Ovary (tissue), 9 donors: ENCODE results near the gene DIDO1. TPM values are rescaled to one million over a fixed set of nuclear protein-coding genes. Genes with fewer than 3 reads are reported as not detected.

Source experiments
- DNase-seq, 5 donors: peaks; one replicate each; pipeline ENCODE4 v3.0.0-alpha.2; 2019 to 2020
- H3K27ac ChIP-seq, 2 donors: fragments of 200-600 bp; one replicate each; pipeline versions ENCODE4 v1.5.1 to v1.8.0; 2019 to 2022
- H3K27me3 ChIP-seq: fragments of 200-600 bp; one replicate; pipeline ENCODE4 v1.8.0; 2022
- H3K36me3 ChIP-seq: fragments of 200-600 bp; sonication (generic); one replicate; pipeline ENCODE4 v1.5.1; 2019
- H3K4me1 ChIP-seq: one replicate; pipeline ENCODE4 v1.8.1; 2013; ENCODE audit warnings: mild to moderate bottlenecking, moderate library complexity; ENCODE audit not compliant: insufficient read depth
- H3K4me3 ChIP-seq: fragments of 200-600 bp; sonication (generic); one replicate; pipeline ENCODE4 v1.5.1; 2017
- H3K9me3 ChIP-seq, 2 donors: fragments of 200-600 bp in 1 of 2; sonication (generic) in 1 of 2; one replicate each; pipeline versions ENCODE4 v1.5.1 to v1.8.1; 2013 to 2019; ENCODE audit warnings: mild to moderate bottlenecking in 1 of 2, moderate library complexity in 1 of 2
- EP300 ChIP-seq: sonication (generic); formaldehyde crosslinking; IDR thresholded peaks from one replicate; pipeline ENCODE4 v1.6.1; 2017; ENCODE audit warnings: antibody characterized with exemption
- POLR2A ChIP-seq: fragments of 450-650 bp; IDR thresholded peaks from one replicate; pipeline ENCODE4 v1.6.1; 2017; ENCODE audit warnings: antibody characterized with exemption, mild to moderate bottlenecking, moderate library complexity
- WGBS, 3 donors: extraction: QIAGEN DNeasy Blood & Tissue Kit in 1 of 3; methylation state at CpG; one replicate each; pipeline versions ENCODE4 v1.1.5 to v1.1.7; 2013 to 2017; 5-methylcytosine and 5-hydroxymethylcytosine counted together
- intact Hi-C, 4 donors: fragments of 100-400 bp; cut with DNase I; formaldehyde crosslinking; loops; one replicate each; pipeline versions ENCODE4 v1.11.0 to v1.15.1; 2022 to 2023
- polyA plus RNA-seq, 2 donors: library from polyadenylated mRNA; stranded (reverse); fragments of 200-250 nt in 1 of 2; fragments of 350-450 nt in 1 of 2; fragmentation: Illumina TruSeq in 1 of 2; extraction: RNeasy Lipid Tissue Mini Kit (QIAGEN cat#74804) in 1 of 2; gene quantifications; one replicate each; pipeline ENCODE4 v1.2.3, GENCODE V29; 2013 to 2014
- total RNA-seq, 7 donors: library from RNA; depleted of rRNA in 2 of 7; stranded (reverse); fragments of >200 nt in 2 of 7; fragmentation: NEBNext Ultra II Directional in 3 of 7; extraction: Animal tissue kit (Norgen Biotek cat#: 25700) in 3 of 7; gene quantifications; one replicate each; pipeline versions ENCODE4 v1.1.0 to v1.2.4, GENCODE V29; 2016 to 2023
- TF ChIP-seq, protein P1 (sequence below), 3 donors: fragments of 450-650 bp in 2 of 3; fragments of 200-600 bp in 1 of 3; IDR thresholded peaks; one replicate each; pipeline versions ENCODE4 v1.5.1 to v1.8.0; 2016 to 2022; ENCODE audit warnings: antibody characterized with exemption in 3 of 3, mild to moderate bottlenecking in 1 of 3
- donor health status: DM: no; HTN: no; CAD: no; lungs with moderate emphysema.
- donor health status: DM: no; HTN: no; CAD: no.
- donor health status: Bipolar disorder and iron deficiency.
- donor health status: DM: yes; HTN: yes; CAD: no.
- donor health status: DM: no; HTN: no; CAD: no.
- donor health status: DM: yes; HTN: yes; CAD: no.

Gene DIDO1
- total and polyA plus RNA-seq, 9 donors = 42.9 to 82.2 (median 56.2) TPM

DNA sequence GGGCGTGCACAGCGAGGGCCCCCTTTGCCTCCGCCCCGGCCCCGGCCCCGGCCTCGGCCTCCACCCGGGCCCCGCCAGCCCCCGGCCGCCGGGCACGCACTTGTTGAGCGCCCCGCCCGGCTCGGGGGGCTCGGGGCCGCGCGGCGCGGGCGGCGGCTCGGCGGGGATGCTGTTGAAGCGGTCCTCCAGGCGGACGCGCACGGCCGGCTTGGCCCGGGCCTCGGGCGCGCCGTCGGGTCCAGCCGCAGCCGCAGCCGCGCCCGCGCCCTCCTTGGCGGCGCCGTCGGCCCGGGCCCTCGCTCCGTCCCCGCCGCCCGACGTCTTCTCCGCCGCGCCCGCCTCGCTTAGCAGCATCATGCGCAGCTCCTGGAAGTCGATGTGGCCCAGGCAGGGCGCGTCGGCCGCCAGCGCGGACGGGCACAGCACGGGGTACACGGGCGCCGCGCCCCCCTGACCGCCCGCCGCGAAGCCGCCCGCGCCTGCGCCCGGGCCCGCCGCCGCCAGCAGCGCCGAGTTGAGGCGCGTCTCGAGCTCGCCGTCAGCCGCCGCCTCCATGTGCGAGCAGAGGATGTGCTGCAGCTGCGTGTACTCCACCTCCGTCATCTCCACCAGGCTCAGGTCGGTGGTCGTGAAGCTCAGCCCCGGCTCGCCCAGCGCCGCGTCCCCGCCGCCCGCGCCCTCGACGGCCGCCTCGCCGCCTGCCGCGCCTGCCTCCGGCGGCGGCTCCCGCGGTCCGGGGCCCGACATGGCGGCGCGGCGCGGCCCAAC lies 65.2 kb downstream of the DIDO1 start:
- intact Hi-C loops = no loop called here
- Histone ChIP-seq H3K27ac (no peak overlapping the region), H3K4me1 (peaks cover 7% of the 10 kb centered on the region), H3K36me3 (no peaks in the 10 kb centered on the region), H3K4me3 (peak overlapping the region; percentile 43), H3K27me3 (no peaks in the 10 kb centered on the region), H3K9me3 (no peaks in the 10 kb centered on the region)
- WGBS, 3 donors = 1 to 2% (median 1%) methylated on average over 18 to 129 of the region's 129 CpGs
- TF ChIP-seq, protein P1, sequence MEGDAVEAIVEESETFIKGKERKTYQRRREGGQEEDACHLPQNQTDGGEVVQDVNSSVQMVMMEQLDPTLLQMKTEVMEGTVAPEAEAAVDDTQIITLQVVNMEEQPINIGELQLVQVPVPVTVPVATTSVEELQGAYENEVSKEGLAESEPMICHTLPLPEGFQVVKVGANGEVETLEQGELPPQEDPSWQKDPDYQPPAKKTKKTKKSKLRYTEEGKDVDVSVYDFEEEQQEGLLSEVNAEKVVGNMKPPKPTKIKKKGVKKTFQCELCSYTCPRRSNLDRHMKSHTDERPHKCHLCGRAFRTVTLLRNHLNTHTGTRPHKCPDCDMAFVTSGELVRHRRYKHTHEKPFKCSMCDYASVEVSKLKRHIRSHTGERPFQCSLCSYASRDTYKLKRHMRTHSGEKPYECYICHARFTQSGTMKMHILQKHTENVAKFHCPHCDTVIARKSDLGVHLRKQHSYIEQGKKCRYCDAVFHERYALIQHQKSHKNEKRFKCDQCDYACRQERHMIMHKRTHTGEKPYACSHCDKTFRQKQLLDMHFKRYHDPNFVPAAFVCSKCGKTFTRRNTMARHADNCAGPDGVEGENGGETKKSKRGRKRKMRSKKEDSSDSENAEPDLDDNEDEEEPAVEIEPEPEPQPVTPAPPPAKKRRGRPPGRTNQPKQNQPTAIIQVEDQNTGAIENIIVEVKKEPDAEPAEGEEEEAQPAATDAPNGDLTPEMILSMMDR (IDR thresholded peaks at IDR 0.05) = no peak
- no peak for TF ChIP-seq POLR2A
- no peak for TF ChIP-seq EP300
- peak in 3 of 5 donors; percentile 60 to 67 (median 65) for DNase-seq

DNA sequence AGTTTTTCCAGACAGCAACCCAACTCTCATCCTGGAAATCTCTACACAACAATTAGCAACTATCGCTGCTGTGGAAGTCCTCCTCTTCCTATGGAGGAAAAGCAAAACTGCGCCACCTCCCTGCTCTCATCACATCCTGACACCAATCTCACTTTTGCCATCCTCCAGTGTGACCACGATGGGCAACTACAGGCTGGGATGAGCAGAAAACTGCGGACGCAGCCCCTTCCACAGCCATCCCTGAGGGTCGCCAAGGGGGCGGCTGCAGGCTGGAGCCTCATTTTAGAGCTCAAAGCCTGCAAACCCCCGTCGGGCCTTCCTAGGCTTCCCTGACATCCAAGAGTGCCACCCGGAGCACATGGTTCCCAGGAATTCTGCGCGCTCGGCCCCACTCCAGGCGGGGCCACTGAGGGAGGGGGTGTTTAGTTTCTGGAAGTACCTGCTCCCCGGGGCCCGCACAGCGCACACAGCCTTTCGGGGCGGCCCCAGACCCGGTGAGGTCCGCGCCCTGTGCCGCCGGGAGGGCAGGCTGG lies 65.8 kb downstream of the DIDO1 start:
- Histone ChIP-seq H3K27me3 (no peaks in the 10 kb centered on the region), H3K9me3 (no peaks in the 10 kb centered on the region), H3K36me3 (no peaks in the 10 kb centered on the region), H3K4me3 (peak overlapping the region; percentile 43), H3K27ac (no peak overlapping the region), H3K4me1 (peaks cover 7% of the 10 kb centered on the region)
- intact Hi-C loops = no loop called here
- TF ChIP-seq EP300 (no peak), POLR2A (no peak)
- TF ChIP-seq, protein P1 (IDR thresholded peaks at IDR 0.05) = no peak
- 10 to 12% (median 11%) methylated on average over 23 to 24 of the region's 24 CpGs for WGBS, 3 donors
- peak in 1 of 5 donors; percentile 50 for DNase-seq

DNA sequence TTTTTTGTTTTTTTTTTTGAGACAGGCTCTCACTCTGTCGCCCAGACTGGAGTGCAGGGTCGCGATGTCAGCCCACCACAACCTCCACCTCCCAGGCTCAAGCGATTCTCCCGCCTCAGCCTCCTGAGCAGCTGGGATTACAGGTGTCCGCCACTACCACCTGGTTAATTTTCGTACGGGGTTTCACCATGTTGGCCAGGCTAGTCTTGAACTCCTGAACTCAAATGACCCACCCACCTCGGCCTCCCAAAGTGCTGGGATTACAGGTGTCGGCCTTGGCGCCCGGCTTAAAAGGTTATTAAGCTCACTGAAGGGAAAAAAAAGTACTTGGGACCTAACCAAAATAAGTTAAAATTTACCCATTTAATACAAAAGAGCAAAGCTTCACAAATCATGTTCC lies 66.6 kb downstream of the DIDO1 start:
- no peak overlapping the region for H3K27ac ChIP-seq
- H3K4me3 ChIP-seq = no peak overlapping the region
- no peaks in the 10 kb centered on the region for H3K36me3 ChIP-seq
- H3K27me3 ChIP-seq = no peaks in the 10 kb centered on the region
- no peaks in the 10 kb centered on the region for H3K9me3 ChIP-seq
- peaks cover 7% of the 10 kb centered on the region for H3K4me1 ChIP-seq
- no peak for TF ChIP-seq EP300
- TF ChIP-seq, protein P1 (IDR thresholded peaks at IDR 0.05) = no peak
- TF ChIP-seq POLR2A = no peak
- WGBS, 3 donors = 87 to 89% (median 88%) methylated on average over 12 of the region's 12 CpGs
- DNase-seq = no peak
- intact Hi-C loops = no loop called here

DNA sequence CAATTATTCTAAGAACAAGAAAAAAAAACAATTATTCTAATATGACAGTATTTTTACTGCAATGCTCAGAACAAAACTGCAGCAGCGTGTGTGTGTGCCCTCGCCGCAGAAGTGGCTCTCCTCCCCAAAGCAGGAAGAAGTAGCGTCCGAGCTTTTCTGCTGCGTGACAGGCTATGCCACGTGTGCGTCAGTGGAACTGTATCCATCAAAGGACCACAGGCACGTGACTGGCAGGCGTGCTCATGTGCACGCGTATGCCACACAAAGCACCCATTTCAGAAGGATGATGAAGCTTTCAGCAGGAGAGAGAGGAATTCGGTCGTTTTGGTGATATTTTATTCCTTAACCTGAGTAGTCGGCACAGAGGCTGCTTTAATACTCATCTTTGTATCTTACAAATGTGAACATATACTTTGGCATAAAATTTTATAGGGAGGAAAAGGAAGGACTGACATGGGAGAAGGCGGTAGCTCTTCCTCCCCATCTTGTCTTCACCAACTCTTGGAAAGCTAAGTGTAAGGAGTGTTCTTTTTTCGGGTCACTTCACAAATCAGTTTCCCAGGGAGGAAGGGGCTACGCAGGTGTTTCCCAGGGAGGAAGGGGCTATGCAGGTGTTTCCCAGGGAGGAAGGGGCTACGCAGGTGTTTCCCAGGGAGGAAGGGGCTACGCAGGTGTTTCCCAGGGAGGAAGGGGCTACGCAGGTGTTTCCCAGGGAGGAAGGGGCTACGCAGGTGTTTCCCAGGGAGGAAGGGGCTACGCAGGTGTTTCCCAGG lies 68.1 kb downstream of the DIDO1 start:
- no peak for DNase-seq
- intact Hi-C loops = no loop called here

More for the DNA sequence above, 68.1 kb downstream of the DIDO1 start:
- H3K4me3 ChIP-seq = no peak overlapping the region
- 86 to 90% (median 89%) methylated on average over 20 to 23 of the region's 23 CpGs for WGBS, 3 donors
- H3K4me1 ChIP-seq = peaks cover 7% of the 10 kb centered on the region
- no peaks in the 10 kb centered on the region for H3K9me3 ChIP-seq
- no peak for TF ChIP-seq POLR2A
- no peak for TF ChIP-seq EP300
- TF ChIP-seq, protein P1 (IDR thresholded peaks at IDR 0.05) = no peak
- no peak overlapping the region for H3K27ac ChIP-seq
- no peaks in the 10 kb centered on the region for H3K36me3 ChIP-seq
- H3K27me3 ChIP-seq = no peaks in the 10 kb centered on the region
